ENCODE measurements around the gene GBP1. TPM values are rescaled to one million over a fixed set of nuclear protein-coding genes. Genes with fewer than 3 reads are reported as not detected.
"Not testable (repeated sequence)": the region's sequence is repeated elsewhere in the genome, so short reads cannot be mapped to it uniquely, and the experiment has no call there.

GBP1 gene
- total and polyA plus RNA-seq, 7 donors: 4.2 to 72.1 (median 24.2) TPM

GRCh38 chr1:89047734-89048133, 17.3 kb downstream of the GBP1 start:
- intact Hi-C loops (cut with DNase I): no loop called here
- Histone ChIP-seq H3K9me3 (no peaks in the 10 kb centered on the region), H3K36me3 (peaks cover 8 to 31% (median 16%) of the 10 kb centered on the region in 4 donors), H3K4me1 (no peaks in the 10 kb centered on the region), H3K4me3 (no peak overlapping the region), H3K27me3 (no peaks in the 10 kb centered on the region), H3K27ac (no peak overlapping the region)
- 73 to 75% methylated on average over 3 of the region's 3 CpGs for WGBS, 2 donors
- no peak for TF ChIP-seq EP300 (IDR thresholded peaks at IDR 0.05)
- no peak for TF ChIP-seq POLR2A (IDR thresholded peaks at IDR 0.05)
- no peak for TF ChIP-seq CTCF (IDR thresholded peaks at IDR 0.05)
- TF ChIP-seq POLR2AphosphoS5 (IDR thresholded peaks at IDR 0.05): no peak
- DNase-seq: no peak

DNA sequence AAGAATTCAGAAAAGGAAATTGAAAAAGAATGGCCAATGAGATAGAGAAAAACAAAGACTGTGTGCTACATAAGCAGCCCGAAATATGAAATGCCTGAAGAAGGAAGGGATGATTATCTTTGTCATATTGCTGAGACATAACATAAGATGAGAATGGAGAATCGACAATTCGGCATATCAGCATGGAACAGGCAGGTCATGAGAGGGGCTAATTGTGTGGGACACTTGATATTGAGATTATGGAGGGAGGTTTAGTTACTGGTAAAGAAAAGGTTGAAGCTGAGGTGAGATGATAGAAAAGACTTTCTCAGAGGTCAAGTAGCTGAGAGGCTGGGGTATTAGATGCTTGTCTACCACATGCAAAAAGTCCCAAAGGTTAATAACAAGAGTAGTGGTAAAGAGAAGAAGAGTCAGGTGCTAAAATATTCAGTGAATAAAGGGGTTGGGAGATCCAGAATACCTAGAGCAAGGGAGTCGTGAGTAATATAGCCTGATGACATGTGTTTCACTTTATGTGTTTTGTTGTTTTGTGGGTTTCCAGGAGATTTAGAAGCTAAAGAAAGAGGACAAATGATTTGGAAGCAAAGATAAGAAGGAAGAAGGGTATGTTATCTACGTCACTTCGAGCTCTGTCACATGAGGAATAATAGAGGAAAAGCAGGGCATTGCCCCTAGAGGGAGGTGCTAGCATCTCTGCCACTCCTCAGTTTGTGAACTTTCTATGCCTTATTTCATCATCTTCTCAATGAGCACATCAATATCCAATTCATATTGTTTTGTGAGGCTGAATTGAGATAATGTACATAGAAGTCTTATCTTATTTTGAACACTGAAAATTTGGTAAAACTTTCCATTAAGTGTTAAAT, 18.5 kb downstream of the GBP1 start:
- intact Hi-C loops (cut with DNase I); H3K4me3 ChIP-seq; H3K4me1 ChIP-seq; H3K27me3 ChIP-seq; DNase-seq; H3K27ac ChIP-seq; H3K9me3 ChIP-seq: not testable (repeated sequence)
- peaks cover 2 to 19% (median 8%) of the 10 kb centered on the region in 4 donors for H3K36me3 ChIP-seq
- WGBS, 2 donors: 85 to 86% methylated on average over 6 of the region's 6 CpGs

DNA sequence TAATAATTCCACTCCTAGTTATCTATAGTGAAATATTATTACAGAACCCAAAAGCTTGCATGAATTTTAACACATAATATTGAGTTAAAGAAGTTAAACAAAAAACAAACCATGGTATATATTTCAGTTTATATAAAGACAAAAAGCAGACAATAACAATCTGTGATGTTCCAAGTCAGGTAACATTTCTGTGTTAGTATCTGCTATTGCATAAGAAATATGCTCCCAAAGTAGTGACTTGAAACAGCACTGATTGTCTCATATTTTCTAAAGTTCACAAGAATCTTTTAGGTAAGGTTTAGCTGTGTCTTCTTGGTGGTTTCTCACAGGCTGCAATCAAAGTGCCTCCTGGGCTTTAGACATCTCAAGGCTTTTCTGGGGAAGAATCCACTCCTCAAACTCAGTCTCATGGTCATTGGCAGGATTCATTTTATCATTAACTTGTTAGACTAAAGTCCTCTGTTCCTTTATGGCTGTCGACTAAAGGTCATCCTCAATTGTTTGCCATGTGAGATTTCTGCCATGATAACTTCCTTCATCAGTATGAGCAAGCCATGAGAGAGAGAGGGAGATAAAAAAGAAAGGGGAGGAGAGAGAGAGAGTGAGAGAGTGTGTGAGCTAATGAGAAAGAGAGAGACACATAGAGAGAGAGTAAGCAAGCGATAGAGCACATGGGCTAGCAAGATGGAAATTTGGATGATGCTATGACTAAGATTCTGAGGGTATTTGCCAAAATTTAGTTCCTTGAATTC, 19.9 kb downstream of the GBP1 start:
- no peak overlapping the region for H3K4me3 ChIP-seq
- intact Hi-C loops (cut with DNase I): no loop called here
- TF ChIP-seq POLR2AphosphoS5 (IDR thresholded peaks at IDR 0.05): no peak
- no peak for TF ChIP-seq EP300 (IDR thresholded peaks at IDR 0.05)
- no peak for TF ChIP-seq POLR2A (IDR thresholded peaks at IDR 0.05)
- TF ChIP-seq CTCF (IDR thresholded peaks at IDR 0.05): no peak
- WGBS, 2 donors: 27 to 61% methylated on average over 2 of the region's 2 CpGs
- no peaks in the 10 kb centered on the region for H3K9me3 ChIP-seq
- no peaks in the 10 kb centered on the region for H3K4me1 ChIP-seq
- H3K27ac ChIP-seq: no peak overlapping the region
- H3K36me3 ChIP-seq: peaks cover 0 to 6% (median 0%) of the 10 kb centered on the region in 4 donors
- H3K27me3 ChIP-seq: no peaks in the 10 kb centered on the region
- no peak for DNase-seq

DNA sequence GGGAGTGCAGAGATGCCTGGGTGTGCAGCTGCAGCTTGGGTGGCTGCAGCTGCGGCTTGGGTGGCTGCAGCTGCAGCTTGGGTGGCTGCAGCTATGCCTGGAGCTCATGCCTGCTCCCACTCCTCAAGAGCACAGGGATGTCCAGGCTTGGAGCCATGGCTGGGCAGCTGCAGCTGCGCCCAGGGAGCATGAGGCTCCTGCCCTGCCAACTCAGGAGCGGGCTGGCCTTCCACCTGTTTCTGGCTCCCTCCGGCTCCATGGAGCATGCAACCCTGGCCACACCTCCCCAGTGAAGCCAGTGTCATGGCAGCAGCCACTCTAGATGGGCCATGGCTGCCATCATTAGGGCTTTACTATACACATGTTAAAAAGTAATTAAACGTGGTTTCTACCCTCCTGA, 21.1 kb downstream of the GBP1 start:
- Histone ChIP-seq H3K27me3 (no peaks in the 10 kb centered on the region), H3K4me3 (no peak overlapping the region), H3K9me3 (no peaks in the 10 kb centered on the region), H3K27ac (no peak overlapping the region), H3K4me1 (no peaks in the 10 kb centered on the region), H3K36me3 (no peaks in the 10 kb centered on the region)
- TF ChIP-seq EP300 (IDR thresholded peaks at IDR 0.05): no peak
- no peak for TF ChIP-seq POLR2AphosphoS5 (IDR thresholded peaks at IDR 0.05)
- no peak for TF ChIP-seq POLR2A (IDR thresholded peaks at IDR 0.05)
- no peak for TF ChIP-seq CTCF (IDR thresholded peaks at IDR 0.05)
- WGBS, 2 donors: 84 to 88% methylated on average over 5 of the region's 5 CpGs
- DNase-seq: no peak
- intact Hi-C loops (cut with DNase I): no loop called here

- H3K36me3 ChIP-seq: no peaks in the 10 kb centered on the region
- TF ChIP-seq POLR2AphosphoS5 (IDR thresholded peaks at IDR 0.05): no peak
- TF ChIP-seq POLR2A (IDR thresholded peaks at IDR 0.05): no peak
- no peak for TF ChIP-seq EP300 (IDR thresholded peaks at IDR 0.05)
- TF ChIP-seq CTCF (IDR thresholded peaks at IDR 0.05): no peak
- DNase-seq: no peak
- H3K4me3 ChIP-seq: no peak overlapping the region
- intact Hi-C loops (cut with DNase I): no loop called here
- H3K27ac ChIP-seq: no peak overlapping the region
- no peaks in the 10 kb centered on the region for H3K4me1 ChIP-seq
- no peaks in the 10 kb centered on the region for H3K9me3 ChIP-seq
- 97% methylated on average over 7 of the region's 7 CpGs for WGBS, 2 donors
- H3K27me3 ChIP-seq: no peaks in the 10 kb centered on the region
These were observed 22.5 kb downstream of the GBP1 start for GRCh38 chr1:89042491-89042890.
